ENCODE measurements around the gene DNAH5. TPM values are rescaled to one million over a fixed set of nuclear protein-coding genes. Genes with fewer than 3 reads are reported as not detected.

DNAH5 gene
- total and polyA plus RNA-seq, 2 donors: 0.24 to 0.25 TPM

GRCh38 chr5:13771011-13771571 lies 173.4 kb downstream of the DNAH5 start:
- WGBS: 90% methylated on average over 1 of the region's 1 CpG
- DNase-seq (ENCODE audit: low read depth in 6 of 9, low spot score in 9 of 9): no peak

GRCh38 chr5:13766236-13766635 lies 178.3 kb downstream of the DNAH5 start:
- no peaks in the 10 kb centered on the region for H3K36me3 ChIP-seq (ENCODE audit: control insufficient read depth in 2 of 2, insufficient read depth in 2 of 2, low read length in 1 of 2)
- DNase-seq (ENCODE audit: low read depth in 6 of 9, low spot score in 9 of 9): peak in 2 of 9 donors; percentile 0 to 1
- no peak overlapping the region for H3K27ac ChIP-seq (ENCODE audit: low read depth in 1 of 2, low read length in 1 of 2)
- H3K4me3 ChIP-seq (ENCODE audit: low read length in 2 of 2): no peak overlapping the region
- H3K27me3 ChIP-seq (ENCODE audit: control insufficient read depth in 2 of 2, insufficient read depth in 1 of 2, low read length in 1 of 2): no peaks in the 10 kb centered on the region
- H3K9me3 ChIP-seq (ENCODE audit: control insufficient read depth in 2 of 2, insufficient read depth in 1 of 2, low read length in 1 of 2): no peaks in the 10 kb centered on the region
- WGBS: 19% methylated on average over 3 of the region's 3 CpGs
- H3K4me1 ChIP-seq (ENCODE audit: control insufficient read depth in 2 of 2, insufficient read depth in 2 of 2, low read length in 2 of 2): no peaks in the 10 kb centered on the region

More at GRCh38 chr5:13771011-13771571, 173.4 kb downstream of the DNAH5 start:
- Histone ChIP-seq H3K27ac (ENCODE audit: low read depth in 1 of 2, low read length in 1 of 2) (no peak overlapping the region), H3K27me3 (ENCODE audit: control insufficient read depth in 2 of 2, insufficient read depth in 1 of 2, low read length in 1 of 2) (no peaks in the 10 kb centered on the region), H3K4me3 (ENCODE audit: low read length in 2 of 2) (no peak overlapping the region), H3K4me1 (ENCODE audit: control insufficient read depth in 2 of 2, insufficient read depth in 2 of 2, low read length in 2 of 2) (no peaks in the 10 kb centered on the region), H3K36me3 (ENCODE audit: control insufficient read depth in 2 of 2, insufficient read depth in 2 of 2, low read length in 1 of 2) (no peaks in the 10 kb centered on the region), H3K9me3 (ENCODE audit: control insufficient read depth in 2 of 2, insufficient read depth in 1 of 2, low read length in 1 of 2) (no peaks in the 10 kb centered on the region)

- Histone ChIP-seq H3K4me1 (ENCODE audit: control insufficient read depth in 2 of 2, insufficient read depth in 2 of 2, low read length in 2 of 2) (no peaks in the 10 kb centered on the region), H3K9me3 (ENCODE audit: control insufficient read depth in 2 of 2, insufficient read depth in 1 of 2, low read length in 1 of 2) (no peaks in the 10 kb centered on the region), H3K4me3 (ENCODE audit: low read length in 2 of 2) (no peak overlapping the region), H3K27ac (ENCODE audit: low read depth in 1 of 2, low read length in 1 of 2) (no peak overlapping the region), H3K36me3 (ENCODE audit: control insufficient read depth in 2 of 2, insufficient read depth in 2 of 2, low read length in 1 of 2) (no peaks in the 10 kb centered on the region), H3K27me3 (ENCODE audit: control insufficient read depth in 2 of 2, insufficient read depth in 1 of 2, low read length in 1 of 2) (no peaks in the 10 kb centered on the region)
- 83% methylated on average over 3 of the region's 3 CpGs for WGBS
- no peak for DNase-seq (ENCODE audit: low read depth in 6 of 9, low spot score in 9 of 9)
Measured at GRCh38 chr5:13763719-13764118, 180.8 kb downstream of the DNAH5 start.

GRCh38 chr5:13749766-13750165 lies 194.7 kb downstream of the DNAH5 start:
- no peak overlapping the region for H3K27ac ChIP-seq (ENCODE audit: low read depth in 1 of 2, low read length in 1 of 2)
- H3K27me3 ChIP-seq (ENCODE audit: control insufficient read depth in 2 of 2, insufficient read depth in 1 of 2, low read length in 1 of 2): no peaks in the 10 kb centered on the region
- DNase-seq (ENCODE audit: low read depth in 6 of 9, low spot score in 9 of 9): no peak
- H3K9me3 ChIP-seq (ENCODE audit: control insufficient read depth in 2 of 2, insufficient read depth in 1 of 2, low read length in 1 of 2): no peaks in the 10 kb centered on the region
- H3K36me3 ChIP-seq (ENCODE audit: control insufficient read depth in 2 of 2, insufficient read depth in 2 of 2, low read length in 1 of 2): no peaks in the 10 kb centered on the region
- WGBS: 58% methylated on average over 6 of the region's 6 CpGs
- H3K4me1 ChIP-seq (ENCODE audit: control insufficient read depth in 2 of 2, insufficient read depth in 2 of 2, low read length in 2 of 2): no peaks in the 10 kb centered on the region
- no peak overlapping the region for H3K4me3 ChIP-seq (ENCODE audit: low read length in 2 of 2)

DNA sequence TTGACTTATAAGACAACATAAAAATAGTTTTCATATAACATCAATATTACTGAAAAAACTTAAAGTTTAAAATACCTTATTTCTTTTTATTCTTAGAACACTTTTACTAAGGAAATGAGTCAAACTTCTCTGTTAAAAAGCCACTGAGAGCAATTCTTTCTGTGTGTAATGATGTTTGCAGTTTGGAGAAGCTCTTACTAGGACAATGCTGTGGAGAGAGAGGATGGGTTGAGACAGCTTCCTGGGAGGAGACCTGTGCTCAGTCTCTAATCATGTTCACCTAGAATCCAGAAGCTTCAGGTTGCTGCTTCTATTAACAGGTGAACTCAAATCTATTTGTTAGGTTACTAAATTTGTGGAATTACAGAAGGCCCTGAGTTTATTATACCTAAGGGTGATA lies 198.5 kb downstream of the DNAH5 start:
- Histone ChIP-seq H3K4me1 (ENCODE audit: control insufficient read depth in 2 of 2, insufficient read depth in 2 of 2, low read length in 2 of 2) (no peaks in the 10 kb centered on the region), H3K27ac (ENCODE audit: low read depth in 1 of 2, low read length in 1 of 2) (no peak overlapping the region), H3K27me3 (ENCODE audit: control insufficient read depth in 2 of 2, insufficient read depth in 1 of 2, low read length in 1 of 2) (no peaks in the 10 kb centered on the region), H3K4me3 (ENCODE audit: low read length in 2 of 2) (no peak overlapping the region), H3K9me3 (ENCODE audit: control insufficient read depth in 2 of 2, insufficient read depth in 1 of 2, low read length in 1 of 2) (no peaks in the 10 kb centered on the region), H3K36me3 (ENCODE audit: control insufficient read depth in 2 of 2, insufficient read depth in 2 of 2, low read length in 1 of 2) (no peaks in the 10 kb centered on the region)
- DNase-seq (ENCODE audit: low read depth in 6 of 9, low spot score in 9 of 9): no peak

DNA sequence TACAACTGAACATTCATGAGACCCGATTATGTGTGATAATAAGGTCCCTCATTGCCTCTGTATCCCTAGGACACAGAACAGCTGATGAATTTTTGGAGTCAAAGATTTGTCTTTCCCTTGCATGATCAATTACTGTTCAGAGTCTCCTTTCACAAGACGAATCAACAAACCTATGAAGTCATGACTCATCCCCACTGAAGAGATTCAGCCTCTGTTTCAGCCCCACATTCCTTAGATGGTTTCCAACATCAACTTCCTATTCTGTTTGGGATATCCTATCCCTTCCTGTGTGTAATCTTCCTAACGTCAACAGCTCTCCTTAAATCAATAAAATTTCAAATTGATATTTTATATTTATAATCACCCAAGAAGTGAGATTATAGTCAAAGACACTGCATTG lies 199.0 kb downstream of the DNAH5 start:
- Histone ChIP-seq H3K27ac (ENCODE audit: low read depth in 1 of 2, low read length in 1 of 2) (no peak overlapping the region), H3K27me3 (ENCODE audit: control insufficient read depth in 2 of 2, insufficient read depth in 1 of 2, low read length in 1 of 2) (no peaks in the 10 kb centered on the region), H3K36me3 (ENCODE audit: control insufficient read depth in 2 of 2, insufficient read depth in 2 of 2, low read length in 1 of 2) (no peaks in the 10 kb centered on the region), H3K4me3 (ENCODE audit: low read length in 2 of 2) (no peak overlapping the region), H3K9me3 (ENCODE audit: control insufficient read depth in 2 of 2, insufficient read depth in 1 of 2, low read length in 1 of 2) (no peaks in the 10 kb centered on the region), H3K4me1 (ENCODE audit: control insufficient read depth in 2 of 2, insufficient read depth in 2 of 2, low read length in 2 of 2) (no peaks in the 10 kb centered on the region)
- no peak for DNase-seq (ENCODE audit: low read depth in 6 of 9, low spot score in 9 of 9)
- 53% methylated on average over 3 of the region's 3 CpGs for WGBS

- no peaks in the 10 kb centered on the region for H3K4me1 ChIP-seq (ENCODE audit: control insufficient read depth in 2 of 2, insufficient read depth in 2 of 2, low read length in 2 of 2)
- 69% methylated on average over 2 of the region's 2 CpGs for WGBS
- H3K27ac ChIP-seq (ENCODE audit: low read depth in 1 of 2, low read length in 1 of 2): no peak overlapping the region
- no peaks in the 10 kb centered on the region for H3K9me3 ChIP-seq (ENCODE audit: control insufficient read depth in 2 of 2, insufficient read depth in 1 of 2, low read length in 1 of 2)
- no peak overlapping the region for H3K4me3 ChIP-seq (ENCODE audit: low read length in 2 of 2)
- no peaks in the 10 kb centered on the region for H3K27me3 ChIP-seq (ENCODE audit: control insufficient read depth in 2 of 2, insufficient read depth in 1 of 2, low read length in 1 of 2)
- H3K36me3 ChIP-seq (ENCODE audit: control insufficient read depth in 2 of 2, insufficient read depth in 2 of 2, low read length in 1 of 2): no peaks in the 10 kb centered on the region
- no peak for DNase-seq (ENCODE audit: low read depth in 6 of 9, low spot score in 9 of 9)
Measured at GRCh38 chr5:13740471-13740870, 204.0 kb downstream of the DNAH5 start.

DNA sequence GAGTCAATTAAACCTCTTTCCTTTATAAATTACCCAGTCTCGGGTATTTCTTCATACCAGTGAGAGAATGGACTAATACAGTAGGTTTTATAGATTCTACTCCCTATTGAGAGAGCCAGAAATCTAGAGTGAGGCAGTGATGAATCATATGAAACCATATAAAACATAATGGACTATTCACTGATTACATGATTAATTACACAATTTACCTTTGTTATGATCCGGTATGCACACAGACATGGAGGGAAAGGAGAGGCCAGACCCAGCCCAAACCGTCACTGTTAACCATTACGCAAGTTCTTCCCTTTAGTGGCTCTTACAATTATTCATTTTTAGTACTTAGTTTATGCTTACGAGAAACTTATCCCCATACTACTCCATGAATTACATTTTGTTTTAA lies 205.0 kb downstream of the DNAH5 start:
- Histone ChIP-seq H3K36me3 (ENCODE audit: control insufficient read depth in 2 of 2, insufficient read depth in 2 of 2, low read length in 1 of 2) (no peaks in the 10 kb centered on the region), H3K27ac (ENCODE audit: low read depth in 1 of 2, low read length in 1 of 2) (no peak overlapping the region), H3K27me3 (ENCODE audit: control insufficient read depth in 2 of 2, insufficient read depth in 1 of 2, low read length in 1 of 2) (no peaks in the 10 kb centered on the region), H3K4me3 (ENCODE audit: low read length in 2 of 2) (no peak overlapping the region), H3K4me1 (ENCODE audit: control insufficient read depth in 2 of 2, insufficient read depth in 2 of 2, low read length in 2 of 2) (no peaks in the 10 kb centered on the region), H3K9me3 (ENCODE audit: control insufficient read depth in 2 of 2, insufficient read depth in 1 of 2, low read length in 1 of 2) (peaks cover 0 to under 1% of the 10 kb centered on the region in 2 donors)
- DNase-seq (ENCODE audit: low read depth in 6 of 9, low spot score in 9 of 9): no peak
- WGBS: 90% methylated on average over 5 of the region's 5 CpGs

DNA sequence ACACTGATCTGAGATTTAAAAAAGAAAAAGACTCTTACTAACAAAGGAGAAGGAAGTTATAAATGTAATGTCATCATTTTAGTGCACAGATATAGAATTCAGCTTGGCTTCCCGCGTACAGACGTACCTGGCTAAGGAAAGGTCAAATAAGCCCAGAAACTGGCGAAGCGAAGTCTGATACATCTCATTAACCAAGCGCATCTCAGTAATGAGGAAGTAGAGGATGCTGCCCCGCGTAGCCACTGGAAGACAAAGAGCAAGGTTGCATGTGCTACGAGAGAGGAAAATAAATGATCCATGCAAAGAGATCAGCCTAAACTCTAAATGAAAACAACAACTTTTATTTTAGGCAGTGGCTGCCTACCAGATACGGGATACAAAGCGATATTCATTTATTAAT lies 208.8 kb downstream of the DNAH5 start:
- WGBS: 95% methylated on average over 11 of the region's 11 CpGs
- DNase-seq (ENCODE audit: low read depth in 6 of 9, low spot score in 9 of 9): no peak
- Histone ChIP-seq H3K27me3 (ENCODE audit: control insufficient read depth in 2 of 2, insufficient read depth in 1 of 2, low read length in 1 of 2) (no peaks in the 10 kb centered on the region), H3K27ac (ENCODE audit: low read depth in 1 of 2, low read length in 1 of 2) (no peak overlapping the region), H3K4me1 (ENCODE audit: control insufficient read depth in 2 of 2, insufficient read depth in 2 of 2, low read length in 2 of 2) (no peaks in the 10 kb centered on the region), H3K36me3 (ENCODE audit: control insufficient read depth in 2 of 2, insufficient read depth in 2 of 2, low read length in 1 of 2) (no peaks in the 10 kb centered on the region), H3K9me3 (ENCODE audit: control insufficient read depth in 2 of 2, insufficient read depth in 1 of 2, low read length in 1 of 2) (peaks cover 0 to 2% of the 10 kb centered on the region in 2 donors), H3K4me3 (ENCODE audit: low read length in 2 of 2) (no peak overlapping the region)
